Inflammatory macrophage treated with lipopolysaccharide for 4 hours (primary cell): ENCODE data around the gene CYB5B.
A peak's percentile ranks its signal among the peaks of the same experiment; 100 is the strongest.
"Not testable (repeated sequence)": the region's sequence is repeated elsewhere in the genome, so short reads cannot be mapped to it uniquely, and the experiment has no call there.

Experiments
- DNase-seq: peaks from one replicate; pipeline ENCODE4 v3.0.0-alpha.2; 2020

Gene CYB5B

DNA sequence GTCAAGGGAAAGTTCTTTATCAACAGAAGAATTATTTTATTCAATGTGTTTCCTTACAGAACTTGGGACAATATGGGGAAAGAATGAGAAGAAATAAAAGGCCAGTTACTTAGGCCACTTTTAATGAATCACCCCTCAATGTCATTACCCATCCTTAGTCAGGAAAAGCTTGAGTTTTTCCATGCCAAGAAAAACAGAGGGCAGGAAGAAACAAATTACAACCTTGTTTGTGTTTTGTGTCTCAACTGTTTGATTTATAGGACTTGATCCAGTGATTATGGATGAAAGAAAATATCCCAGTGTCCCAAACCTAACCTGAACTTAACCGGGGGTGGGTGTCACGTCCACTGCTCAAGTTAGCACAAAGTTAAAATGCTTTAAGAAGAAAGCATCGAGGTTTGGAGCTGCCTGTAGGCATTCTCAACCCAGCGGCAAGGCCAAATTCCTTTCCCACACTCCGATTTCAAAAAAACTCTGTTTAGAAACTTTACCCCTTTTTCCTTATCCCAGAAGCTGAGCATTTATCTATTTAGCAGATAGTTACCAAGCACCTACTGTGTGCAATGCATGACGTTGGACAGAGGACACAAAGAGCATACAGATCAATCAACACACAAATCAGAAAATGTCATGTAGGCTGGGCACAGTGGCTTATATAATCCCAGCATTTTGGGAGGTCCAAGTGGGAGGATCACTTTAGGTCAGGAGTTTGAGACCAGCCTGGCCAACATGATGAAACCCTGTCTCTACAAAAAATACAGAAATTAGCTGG, 14.0 kb upstream of the CYB5B start:
- no peak for DNase-seq

DNA sequence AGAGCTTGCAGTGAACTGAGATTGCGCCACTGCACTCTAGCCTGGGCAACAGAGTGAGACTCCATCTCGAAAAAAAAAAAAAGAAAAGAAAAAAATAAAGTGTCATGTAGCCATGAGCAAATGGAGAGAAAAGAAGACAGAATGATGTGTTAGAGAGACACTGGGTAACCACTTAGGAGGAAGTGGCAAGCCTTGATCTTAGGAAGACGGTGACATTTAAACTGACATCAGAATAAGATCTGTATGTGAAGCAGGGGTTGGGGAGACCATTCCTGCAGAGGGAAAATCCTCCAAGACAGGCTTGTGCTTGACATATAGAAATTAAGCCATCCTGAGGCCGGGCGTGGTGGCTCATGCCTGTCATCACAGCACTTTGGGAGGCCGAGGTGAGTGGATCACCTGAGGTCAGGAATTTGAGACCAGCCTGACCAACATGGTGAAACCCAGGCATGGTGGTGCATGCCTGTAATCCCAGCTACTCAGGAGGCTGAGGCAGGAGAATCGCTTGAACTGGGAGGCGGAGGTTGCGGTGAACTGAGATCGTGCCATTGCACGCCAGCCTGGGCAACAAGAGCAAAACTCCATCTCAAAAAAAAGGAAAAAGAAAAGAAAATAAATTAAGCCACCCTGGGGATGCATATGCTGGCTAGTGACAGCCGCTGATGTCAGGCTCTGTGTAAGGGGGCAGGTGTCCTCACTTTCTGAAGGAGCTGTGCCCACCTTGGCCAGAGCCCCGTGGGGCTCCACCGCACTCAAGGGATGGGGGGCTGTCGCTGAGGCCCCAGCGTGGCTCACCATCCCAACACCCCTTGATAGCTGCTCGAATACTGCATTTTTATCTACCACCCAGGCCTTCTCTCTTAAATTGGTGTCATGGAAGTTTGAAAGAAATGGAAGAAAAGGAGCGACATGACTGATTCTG, 13.1 kb upstream of the CYB5B start:
- DNase-seq = no peak

DNA sequence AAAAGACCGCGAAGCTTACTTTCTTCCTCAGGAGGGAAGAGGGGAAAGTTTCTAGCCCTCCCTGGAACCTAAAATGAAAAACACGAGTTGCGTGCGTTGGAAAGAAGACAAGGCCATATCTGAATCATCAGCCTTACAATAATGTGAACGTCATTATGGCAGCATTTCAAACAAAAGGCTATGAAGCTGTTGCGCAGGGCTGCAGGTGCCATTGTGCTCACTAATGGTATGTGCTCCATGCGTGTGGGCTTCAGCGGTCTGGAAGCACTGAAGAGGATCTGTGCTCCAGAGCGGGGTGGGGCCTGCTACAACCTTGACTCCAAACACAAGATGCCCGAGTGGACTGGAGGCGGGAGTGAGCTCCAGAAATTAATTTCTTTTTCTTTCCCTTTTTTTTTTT, 12.1 kb upstream of the CYB5B start:
- DNase-seq = no peak

DNA sequence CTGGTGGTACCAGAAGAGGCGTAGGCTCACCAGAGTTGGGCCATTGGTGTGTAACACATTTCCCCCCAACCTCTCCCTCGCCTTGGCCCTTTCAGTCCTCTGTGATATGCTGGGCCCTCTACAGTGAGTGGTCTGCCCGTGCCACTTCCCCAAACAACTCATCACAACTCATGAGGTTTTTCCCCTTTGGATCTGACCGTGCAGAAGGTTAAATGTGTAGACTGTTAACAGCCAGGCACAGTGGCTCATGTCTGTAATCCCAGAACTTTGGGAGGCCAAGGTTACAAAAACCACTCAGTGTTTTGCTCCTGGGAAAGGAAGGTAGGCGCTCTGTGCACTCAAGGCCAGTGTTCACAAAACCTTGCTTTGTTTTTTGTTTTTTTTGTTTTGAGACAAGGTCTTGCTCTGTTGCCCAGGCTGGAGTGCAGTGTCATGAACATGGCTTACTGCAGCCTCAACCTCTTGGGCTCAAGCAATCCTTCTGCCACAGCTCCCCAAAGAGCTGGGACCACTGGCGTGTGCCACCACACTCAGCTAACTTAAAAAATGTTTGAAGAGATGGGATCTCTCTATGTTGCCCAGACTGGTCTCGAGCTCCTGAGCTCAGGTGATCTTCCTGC, 11.3 kb upstream of the CYB5B start:
- DNase-seq = no peak

DNA sequence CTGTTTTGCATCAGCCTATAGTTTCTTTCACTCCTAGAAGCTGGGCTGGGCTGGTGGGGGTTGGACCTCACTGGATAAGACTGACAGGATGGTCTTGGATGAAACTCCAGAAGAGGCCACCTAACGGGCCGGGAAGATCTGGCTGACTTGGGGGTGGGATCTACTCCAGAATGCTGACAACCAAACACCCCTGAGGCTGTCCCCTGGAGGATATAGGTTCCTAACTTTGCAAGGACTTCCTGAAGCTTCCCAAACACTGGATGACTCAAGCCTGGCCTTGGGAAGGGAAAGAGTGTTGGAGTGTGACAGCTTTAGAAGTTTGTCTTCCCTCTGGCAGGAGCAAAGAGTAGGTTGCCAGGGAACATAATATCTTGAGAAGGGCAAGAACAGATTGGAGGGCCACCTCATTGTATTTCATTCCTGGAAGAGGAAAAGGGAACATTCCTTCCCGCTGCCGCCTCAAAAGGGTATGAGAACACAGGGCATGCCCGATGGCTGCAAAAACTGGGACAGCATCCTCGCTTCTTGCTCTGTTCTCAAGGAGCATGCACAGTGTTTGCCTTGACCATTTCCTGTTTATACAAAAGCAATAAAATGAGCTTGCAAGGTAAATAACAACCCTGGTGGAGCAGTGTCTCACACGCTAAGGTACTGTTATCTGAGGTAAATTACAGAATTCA, 6.8 kb upstream of the CYB5B start:
- no peak for DNase-seq

- no peak for DNase-seq
Observed at GRCh38 chr16:69419956-69420355, 4.5 kb upstream of the CYB5B start.

GRCh38 chr16:69423189-69423588, 1.2 kb upstream of the CYB5B start:
- DNase-seq = no peak

- DNase-seq = peak; percentile 55
Observed at GRCh38 chr16:69424935-69425784, 741 bp downstream of the CYB5B start.

DNA sequence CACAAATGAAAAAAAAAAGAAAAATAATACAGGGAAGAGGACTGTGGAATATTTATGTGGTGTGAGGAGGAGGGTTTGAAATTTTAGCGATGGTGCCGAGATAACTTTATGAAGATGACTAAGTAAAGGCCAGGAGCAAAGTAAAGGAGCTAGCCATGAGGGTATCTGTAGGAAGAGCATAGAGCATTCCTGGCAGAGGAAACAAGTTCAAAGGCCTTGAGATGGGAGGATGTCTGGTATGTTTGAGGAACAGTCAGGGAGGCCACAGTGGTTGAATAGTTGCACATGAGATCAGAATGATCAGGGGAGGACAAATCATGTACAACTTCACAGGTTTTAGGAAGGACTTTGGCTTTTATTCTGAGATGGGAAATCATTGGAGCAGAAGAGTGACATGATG, 4.2 kb downstream of the CYB5B start:
- DNase-seq = no peak

DNA sequence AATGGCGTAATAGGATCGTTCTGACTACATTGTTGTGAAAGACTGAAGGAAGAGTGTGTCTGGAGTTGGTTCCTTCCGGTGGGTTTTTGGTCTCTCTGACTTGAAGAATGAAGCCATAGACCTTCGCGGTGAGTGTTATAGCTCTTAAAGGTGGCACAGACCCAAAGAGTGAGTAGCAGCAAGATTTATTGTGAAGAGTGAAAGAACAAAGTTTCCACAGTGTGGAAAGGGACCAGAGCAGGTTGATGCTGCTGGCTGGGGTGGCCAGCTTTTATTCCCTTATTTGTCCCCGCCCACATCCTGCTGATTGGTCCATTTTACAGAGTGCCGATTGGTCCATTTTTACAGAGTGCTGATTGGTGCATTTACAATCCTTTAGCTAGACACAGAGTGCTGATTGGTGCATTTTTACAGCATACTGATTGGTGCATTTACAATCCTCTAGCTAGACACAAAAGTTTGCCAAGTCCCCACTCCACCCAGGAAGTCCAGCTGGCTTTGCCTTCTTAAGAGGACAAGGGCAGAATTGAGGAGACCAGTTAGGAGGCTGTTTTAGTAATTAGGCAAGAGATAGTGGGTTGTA, 4.7 kb downstream of the CYB5B start:
- DNase-seq = peak; percentile 51

GRCh38 chr16:69431948-69432468, 7.6 kb downstream of the CYB5B start:
- no peak for DNase-seq

GRCh38 chr16:69434066-69434465, 9.6 kb downstream of the CYB5B start:
- DNase-seq = no peak

GRCh38 chr16:69435977-69436820, 11.8 kb downstream of the CYB5B start:
- DNase-seq = peak; percentile 64

DNA sequence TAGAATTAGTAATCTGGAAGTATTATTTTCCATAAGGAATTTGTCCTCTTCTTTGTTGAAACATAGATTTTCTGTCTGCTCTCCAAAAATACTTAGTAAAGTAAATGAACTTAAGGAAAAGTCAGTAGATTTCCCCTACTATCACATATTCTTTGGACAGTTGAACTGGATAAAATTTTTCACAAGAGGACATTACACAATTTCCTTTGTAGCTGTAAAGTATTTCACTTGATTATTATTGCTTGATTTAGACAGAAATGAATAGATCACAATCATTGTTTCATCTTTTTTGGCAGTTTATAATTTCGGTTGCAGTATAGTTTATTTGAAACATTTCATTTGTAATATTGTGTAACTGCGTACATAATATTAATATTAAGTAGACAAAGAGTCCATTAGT, 12.5 kb downstream of the CYB5B start:
- DNase-seq = peak; percentile 41

- peak; percentile 51 for DNase-seq
Observed at GRCh38 chr16:69438465-69438864, 14.0 kb downstream of the CYB5B start.

DNA sequence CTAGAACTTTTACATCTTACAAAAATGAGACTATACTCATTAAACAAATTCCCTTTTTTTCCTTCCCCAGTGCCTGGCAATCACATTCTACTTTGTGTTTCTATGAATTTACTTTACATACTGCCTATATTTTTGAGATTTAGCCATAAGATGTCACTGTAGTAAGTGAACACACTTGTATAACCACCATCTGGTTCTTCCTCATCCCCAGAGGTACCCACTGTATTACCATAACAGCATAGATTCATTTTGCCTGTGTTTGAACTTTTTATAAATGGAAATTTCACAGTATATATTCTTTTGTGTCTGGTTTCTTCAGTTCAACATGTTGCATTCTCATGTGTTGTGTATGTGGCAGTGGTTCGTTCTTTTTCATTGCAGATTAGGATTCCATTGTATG, 15.8 kb downstream of the CYB5B start:
- DNase-seq = no peak

- not testable (repeated sequence) for DNase-seq
Observed at GRCh38 chr16:69441030-69441429, 16.6 kb downstream of the CYB5B start.

GRCh38 chr16:69443927-69444631, 19.7 kb downstream of the CYB5B start:
- peak; percentile 77 for DNase-seq

DNA sequence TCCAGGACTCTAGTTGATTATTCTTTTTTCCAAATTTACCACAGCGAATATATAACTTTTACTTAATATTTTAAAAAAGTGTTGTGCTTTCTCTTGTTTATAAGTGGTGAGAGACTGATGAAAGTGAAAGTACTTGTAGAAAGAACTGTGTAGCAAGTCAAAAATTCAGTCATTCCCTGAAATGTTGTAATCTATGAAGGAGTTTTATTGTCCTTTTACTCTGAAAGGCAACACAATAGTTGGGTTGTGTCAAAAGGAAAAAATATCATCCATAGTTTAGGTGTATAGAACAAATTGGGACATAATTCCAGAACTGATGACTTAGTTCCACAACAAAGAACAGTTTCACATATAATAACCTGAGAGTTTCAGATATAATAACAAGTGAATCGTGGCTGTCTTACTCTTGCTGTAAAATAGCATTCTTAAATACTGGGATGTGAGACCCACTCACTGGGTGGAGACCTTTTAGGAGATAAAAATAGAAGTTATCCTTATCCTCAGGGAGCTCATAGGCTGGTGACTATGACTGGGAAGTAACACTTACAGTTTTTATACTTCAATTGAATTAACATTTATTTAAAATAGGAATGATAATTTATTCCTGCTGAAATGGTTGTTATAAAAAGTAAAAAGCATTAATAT, 20.6 kb downstream of the CYB5B start:
- peak; percentile 78 for DNase-seq
